AG04450 (cell line): ENCODE results near the gene EYA3. TPM values are rescaled to one million over a fixed set of nuclear protein-coding genes. Genes with fewer than 3 reads are reported as not detected.
A peak's percentile ranks its signal among the peaks of the same experiment; 100 is the strongest.

Experiments used
- CTCF ChIA-PET: fragments of 300-600, 350-600 bp; formaldehyde crosslinking; extraction: SDS; loops from one replicate; lab custom pipeline; 2022; ENCODE audit warnings: antibody characterized with exemption, inconsistent platforms; lab: Charles Lee
- POLR2A ChIA-PET: fragments of 350-600 bp; formaldehyde crosslinking; extraction: SDS; loops from one replicate; lab custom pipeline; 2021; ENCODE audit warnings: antibody characterized with exemption, inconsistent platforms; lab: Yijun Ruan, JAX
- DNase-seq: peaks from one replicate; pipeline ENCODE4 v3.0.0-alpha.2; 2011; ENCODE audit warnings: low read depth, low spot score
- H3K27ac ChIP-seq: one replicate; pipeline ENCODE4 v1.5.1; 2012; ENCODE audit warnings: low read depth, low read length, control low read depth
- H3K27me3 ChIP-seq: one replicate; pipeline ENCODE4 v1.6.0; 2012; ENCODE audit warnings: low read length; ENCODE audit not compliant: control insufficient read depth, insufficient read depth
- H3K4me3 ChIP-seq: 2 replicates; pipeline ENCODE4 v1.5.1; 2011; ENCODE audit warnings: mild to moderate bottlenecking, low read depth, low read length, control low read depth
- H3K9me3 ChIP-seq: 2 replicates; pipeline ENCODE4 v1.5.1; 2012; ENCODE audit warnings: low read length; ENCODE audit not compliant: control insufficient read depth, insufficient read depth
- CTCF ChIP-seq: IDR thresholded peaks from 2 replicates; pipeline ENCODE4 v1.5.1; 2011; ENCODE audit warnings: low read depth, low read length, control low read depth, inconsistent platforms
- polyA plus RNA-seq: library from polyadenylated mRNA; depleted of rRNA; stranded (reverse); fragments of >200 nt; gene quantifications from 2 replicates; pipeline ENCODE4 v1.2.3, GENCODE V29; 2011

EYA3 gene
- polyA plus RNA-seq, 1 experiment = 17.0 TPM

DNA sequence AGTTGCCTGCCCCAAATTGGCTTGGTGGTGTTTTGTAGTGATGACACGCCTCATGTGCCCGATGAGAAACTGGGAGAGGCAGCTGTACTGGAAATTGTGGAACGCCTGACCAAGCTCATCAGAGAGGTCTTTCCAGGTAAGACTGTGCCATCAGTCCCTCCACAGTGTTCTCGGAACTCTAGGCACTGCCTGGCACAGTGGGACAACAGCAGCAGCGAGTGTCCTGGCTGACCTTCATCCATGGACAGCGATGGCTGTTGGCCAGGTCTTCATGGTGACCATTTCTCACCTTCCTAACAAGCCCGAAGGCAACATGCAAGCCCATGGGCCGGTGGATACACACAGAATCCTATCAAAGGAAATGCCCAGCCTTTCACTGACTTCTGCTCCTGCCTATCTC, 139.4 kb downstream of the EYA3 start:
- no peak for DNase-seq
- ChIA-PET POLR2A (no interaction called here), CTCF (interaction anchor here (1.4 kb wide), 1 partner anchor 31 kb away, joined by 4 read pairs; no protein-coding TSS in a partner anchor)
- no peak for TF ChIP-seq CTCF
- H3K27ac ChIP-seq = no peak overlapping the region
- no peak overlapping the region for H3K4me3 ChIP-seq
- H3K9me3 ChIP-seq = no peaks in the 10 kb centered on the region
- H3K27me3 ChIP-seq = peaks cover 18% of the 10 kb centered on the region

DNA sequence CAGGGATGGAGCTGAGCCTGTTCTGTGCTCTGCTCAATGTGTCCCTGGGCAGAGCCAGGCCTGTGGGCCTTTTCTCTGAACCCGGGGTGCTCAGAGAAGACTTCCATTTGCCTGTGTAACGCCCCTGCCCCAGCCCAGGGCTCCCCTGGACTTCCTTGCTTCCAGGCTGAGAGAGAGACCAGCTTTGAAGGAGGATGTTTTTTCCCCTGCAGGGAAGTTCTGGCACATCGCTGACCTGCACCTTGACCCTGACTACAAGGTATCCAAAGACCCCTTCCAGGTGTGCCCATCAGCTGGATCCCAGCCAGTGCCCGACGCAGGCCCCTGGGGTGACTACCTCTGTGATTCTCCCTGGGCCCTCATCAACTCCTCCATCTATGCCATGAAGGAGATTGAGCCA, 143.4 kb downstream of the EYA3 start:
- ChIA-PET CTCF (no interaction called here), POLR2A (no interaction called here)
- Histone ChIP-seq H3K27me3 (peaks cover 8% of the 10 kb centered on the region), H3K9me3 (no peaks in the 10 kb centered on the region), H3K4me3 (no peak overlapping the region), H3K27ac (no peak overlapping the region)
- no peak for TF ChIP-seq CTCF
- no peak for DNase-seq

DNA sequence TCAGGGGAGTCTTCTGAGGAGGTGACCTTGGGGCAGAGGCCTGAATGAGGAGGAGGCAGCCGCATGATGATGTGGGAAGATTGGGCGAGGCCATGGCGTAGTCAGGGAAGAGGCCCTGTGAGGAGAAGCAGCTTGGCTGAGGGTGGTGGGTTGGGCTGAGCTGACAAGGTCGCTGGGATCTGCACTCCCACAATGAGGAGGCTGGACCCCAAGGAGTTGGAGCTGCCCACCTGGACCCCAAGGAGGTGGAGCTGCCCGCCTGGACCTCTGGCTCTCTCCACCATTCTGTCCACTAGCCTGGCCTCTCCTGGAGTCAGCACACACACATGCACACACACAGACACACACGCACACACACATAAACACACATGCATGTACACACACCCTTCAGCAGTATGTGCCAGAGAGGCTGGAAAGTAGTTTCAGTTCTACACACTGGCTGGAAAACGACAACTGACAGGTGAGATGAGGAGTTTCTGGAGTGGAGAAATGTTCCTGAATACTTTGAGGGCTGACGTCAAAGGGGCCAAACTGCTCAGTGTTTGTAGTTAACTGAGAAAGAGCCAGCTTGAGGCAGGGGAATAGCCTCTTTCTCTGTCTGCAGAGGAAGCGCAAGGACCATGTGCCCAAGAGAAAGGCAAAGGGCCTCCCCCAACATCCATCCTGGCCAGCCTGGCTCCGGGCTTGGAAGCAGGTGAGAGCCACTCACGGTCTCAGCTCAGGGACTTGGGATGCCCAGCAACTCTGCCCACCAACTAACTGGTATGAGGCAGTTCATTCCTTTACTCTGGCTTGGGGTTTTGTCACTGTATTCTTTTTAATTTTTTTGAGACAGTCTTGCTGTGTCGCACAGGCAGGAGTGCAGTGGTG, 146.5 kb downstream of the EYA3 start:
- no peak overlapping the region for H3K27ac ChIP-seq
- no peak overlapping the region for H3K4me3 ChIP-seq
- ChIA-PET POLR2A (no interaction called here), CTCF (no interaction called here)
- no peak for TF ChIP-seq CTCF
- no peaks in the 10 kb centered on the region for H3K9me3 ChIP-seq
- no peak for DNase-seq
- peaks cover 6% of the 10 kb centered on the region for H3K27me3 ChIP-seq

- no peak for TF ChIP-seq CTCF
- Histone ChIP-seq H3K27me3 (peaks cover 6% of the 10 kb centered on the region), H3K9me3 (no peaks in the 10 kb centered on the region), H3K27ac (no peak overlapping the region), H3K4me3 (no peak overlapping the region)
- DNase-seq = no peak
- POLR2A ChIA-PET = no interaction called here
- CTCF ChIA-PET = interaction anchor here (0.6 to 1.3 kb wide), 5 partner anchors 14 to 703 kb away, joined by 3 to 4 read pairs (median 3); no protein-coding TSS in a partner anchor
Observed at GRCh38 chr1:27940870-27941560, 147.4 kb downstream of the EYA3 start.

- POLR2A ChIA-PET = no interaction called here
- CTCF ChIA-PET = interaction anchor here (0.6 to 1.3 kb wide), 5 partner anchors 14 to 704 kb away, joined by 3 to 4 read pairs (median 3); no protein-coding TSS in a partner anchor
- Histone ChIP-seq H3K27ac (no peak overlapping the region), H3K27me3 (peaks cover 12% of the 10 kb centered on the region), H3K9me3 (no peaks in the 10 kb centered on the region), H3K4me3 (no peak overlapping the region)
- no peak for DNase-seq
- peak; percentile 36; the same call in 1 of the 2 replicates for TF ChIP-seq CTCF
Observed at GRCh38 chr1:27940297-27940696, 148.1 kb downstream of the EYA3 start.
